HG02885 (cell line): ENCODE data around the gene BCAT1.

Source experiments
- ATAC-seq: cut with Tn5 transposase; IDR thresholded peaks from one replicate; pipeline ENCODE4 v1.9.1; 2021; ENCODE audit warnings: mild to moderate bottlenecking; ENCODE audit not compliant: unreplicated experiment, poor library complexity

BCAT1 gene, protein sequence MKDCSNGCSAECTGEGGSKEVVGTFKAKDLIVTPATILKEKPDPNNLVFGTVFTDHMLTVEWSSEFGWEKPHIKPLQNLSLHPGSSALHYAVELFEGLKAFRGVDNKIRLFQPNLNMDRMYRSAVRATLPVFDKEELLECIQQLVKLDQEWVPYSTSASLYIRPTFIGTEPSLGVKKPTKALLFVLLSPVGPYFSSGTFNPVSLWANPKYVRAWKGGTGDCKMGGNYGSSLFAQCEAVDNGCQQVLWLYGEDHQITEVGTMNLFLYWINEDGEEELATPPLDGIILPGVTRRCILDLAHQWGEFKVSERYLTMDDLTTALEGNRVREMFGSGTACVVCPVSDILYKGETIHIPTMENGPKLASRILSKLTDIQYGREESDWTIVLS

DNA sequence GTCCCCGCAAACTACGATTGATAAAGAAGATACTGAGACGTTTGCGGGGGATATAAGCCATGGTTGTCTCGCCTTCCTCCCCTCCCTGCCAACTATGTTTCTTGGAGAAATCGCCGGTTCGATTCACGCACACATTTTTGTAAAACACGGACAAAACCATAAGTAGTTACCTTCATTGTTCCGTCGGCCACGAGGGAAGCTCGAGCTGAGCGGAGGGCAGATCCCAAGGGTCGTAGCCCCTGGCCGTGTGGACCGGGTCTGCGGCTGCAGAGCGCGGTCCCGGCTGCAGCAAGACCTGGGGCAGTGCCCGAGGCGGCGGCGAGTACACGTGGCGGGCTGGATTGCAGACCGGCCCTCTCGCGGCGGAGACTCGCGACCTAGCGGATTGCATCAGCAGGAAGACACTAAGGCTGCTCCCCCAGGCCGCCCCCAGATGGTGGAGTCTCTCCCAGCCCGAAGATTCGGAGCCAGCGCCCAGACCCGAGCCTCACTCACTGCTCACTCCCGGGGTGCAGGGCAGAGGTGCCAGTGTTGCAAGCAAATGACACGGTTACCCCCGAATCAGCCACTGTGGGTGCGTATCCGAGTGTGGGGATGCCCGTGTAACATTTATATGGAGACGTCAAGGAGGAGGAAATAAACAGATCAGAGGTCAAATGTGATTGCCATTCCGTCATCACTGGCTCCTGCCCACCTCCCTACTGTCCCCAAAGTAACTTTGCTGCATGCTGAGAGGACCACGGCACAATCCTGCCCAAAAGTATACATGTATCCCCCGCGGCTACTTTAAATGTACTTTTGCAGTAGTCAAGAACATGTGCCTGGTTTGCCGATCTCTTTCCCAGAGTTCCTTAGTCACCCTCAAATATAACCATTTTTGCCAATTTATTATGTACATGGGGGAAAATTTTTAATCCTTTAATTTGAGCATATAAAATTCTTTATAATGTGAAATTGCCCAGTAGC is at the start of gene BCAT1:
Gene BCAT1 (minus strand): TSS at position 345 of the 966 bp plus-strand sequence. CDS start 169 bp downstream, at position 176.
- peak; percentile 50 for ATAC-seq

DNA sequence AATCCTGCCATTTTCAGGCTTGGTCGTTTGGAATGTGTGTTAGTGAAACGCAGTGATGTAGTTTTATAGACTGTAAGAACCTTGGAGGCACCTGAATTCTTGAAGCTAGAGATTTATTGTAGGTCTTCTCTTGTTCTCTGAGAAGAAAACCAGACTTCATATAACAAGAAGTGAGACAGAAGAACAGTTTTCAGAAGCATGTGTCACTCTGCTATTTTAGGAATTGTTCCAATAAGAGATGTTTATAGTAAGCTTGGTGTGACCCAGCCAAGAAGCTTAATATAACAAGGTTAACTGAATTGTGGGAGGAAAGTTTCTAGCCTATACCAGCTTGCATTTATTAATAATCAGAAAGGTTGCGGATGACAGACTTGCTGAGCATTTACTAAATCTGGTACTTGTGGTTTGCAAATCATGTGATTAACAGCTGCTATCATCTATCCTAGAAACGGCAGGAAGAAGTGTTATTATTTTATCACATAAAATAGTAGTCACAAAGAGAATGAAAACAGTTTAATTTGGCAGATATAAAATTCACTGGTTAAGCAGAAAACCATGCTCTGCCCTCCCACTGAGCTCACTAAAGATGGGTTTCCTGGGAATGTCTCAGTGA is 49.2 kb upstream of the BCAT1 start:
- ATAC-seq, result peak; percentile 88

DNA sequence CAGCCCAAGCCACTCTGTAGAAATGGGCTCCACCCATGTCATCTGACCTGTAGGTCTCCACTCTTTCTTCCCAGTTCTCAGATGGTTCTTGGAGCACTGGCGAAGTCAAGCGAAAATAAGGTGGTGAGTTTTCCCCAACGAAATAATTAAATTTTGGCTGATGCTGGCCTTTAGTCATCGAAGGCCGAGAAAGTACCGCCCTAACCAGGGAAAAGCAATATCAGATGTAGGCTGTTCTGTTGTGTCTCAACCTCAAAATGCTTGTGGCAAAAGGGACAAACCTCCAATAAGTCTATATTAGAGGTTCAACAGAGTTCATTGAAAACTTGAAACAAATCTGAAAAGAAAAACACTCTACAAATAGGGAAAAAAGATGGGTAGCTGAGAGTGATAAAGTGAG is 48.6 kb upstream of the BCAT1 start:
- peak; percentile 21 for ATAC-seq

DNA sequence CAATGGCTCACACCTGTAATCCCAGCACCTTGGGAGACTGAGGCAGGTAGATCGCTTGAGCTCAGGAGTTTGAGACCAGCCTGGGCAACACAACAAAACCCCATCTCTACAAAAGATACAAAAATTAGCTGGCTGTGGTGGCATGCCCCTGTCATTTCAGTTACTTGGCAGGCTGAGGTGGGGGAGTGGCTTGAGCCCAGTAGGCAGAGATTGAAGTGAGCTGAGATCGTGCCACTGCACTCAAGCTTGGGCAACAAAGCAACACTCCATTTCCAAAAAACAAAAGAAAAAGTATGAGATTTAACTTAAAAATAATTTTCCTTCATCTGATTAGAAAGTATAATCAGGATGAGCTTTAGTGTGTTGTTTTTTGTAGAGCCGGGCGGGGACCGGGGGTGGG is 47.9 kb upstream of the BCAT1 start:
- no peak for ATAC-seq

DNA sequence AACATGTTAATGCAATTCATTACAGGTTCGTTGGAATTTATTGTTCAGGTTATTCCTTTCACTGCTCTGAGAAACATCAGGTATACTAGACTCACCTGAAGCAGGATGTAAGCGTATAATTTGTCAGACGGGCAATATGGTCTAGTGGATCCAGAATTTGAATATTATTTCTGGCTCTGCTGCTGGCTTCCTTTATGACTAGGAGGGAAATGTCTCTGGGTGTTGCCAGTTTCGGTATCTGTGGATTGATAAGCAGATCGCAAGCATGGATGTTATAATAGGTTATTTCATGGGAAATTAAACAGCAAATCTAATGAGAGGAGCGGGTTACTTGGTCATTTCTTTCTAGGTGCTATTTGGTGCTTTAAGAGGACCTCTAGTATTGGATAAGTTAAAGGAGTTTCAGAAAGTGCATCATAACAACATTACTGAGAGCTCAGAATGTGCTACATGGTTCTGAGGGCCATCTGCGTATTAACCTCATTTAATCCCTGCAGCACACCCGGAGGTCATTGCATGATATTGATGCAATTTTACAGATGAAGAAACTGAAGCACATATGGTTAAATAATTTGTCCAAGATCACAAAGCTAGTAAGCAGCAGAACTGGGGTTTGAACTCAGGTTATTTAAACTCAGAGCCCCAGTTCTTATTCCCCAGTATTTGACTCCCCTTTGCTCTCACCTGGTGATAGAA is 47.3 kb upstream of the BCAT1 start:
- peak; percentile 24 for ATAC-seq

DNA sequence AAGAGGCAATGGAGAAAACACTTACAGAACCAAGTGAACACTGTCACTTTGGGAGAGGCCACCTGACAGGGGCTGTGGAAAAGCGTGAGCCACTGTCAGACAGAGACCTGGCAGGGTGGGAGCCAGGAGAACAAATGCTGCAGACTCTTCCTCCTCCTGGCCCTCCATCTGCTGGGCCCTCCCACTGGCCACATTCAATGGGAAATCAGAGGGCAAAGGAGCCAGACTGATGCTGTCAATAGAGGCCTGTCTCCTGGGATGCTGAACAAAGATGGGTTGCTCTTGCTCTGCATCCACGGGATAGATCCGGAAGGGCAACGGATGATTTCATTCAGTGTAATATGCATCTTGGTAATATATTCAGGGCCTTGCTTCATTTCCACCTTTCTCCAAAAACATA is 44.9 kb upstream of the BCAT1 start:
- ATAC-seq, result no peak

DNA sequence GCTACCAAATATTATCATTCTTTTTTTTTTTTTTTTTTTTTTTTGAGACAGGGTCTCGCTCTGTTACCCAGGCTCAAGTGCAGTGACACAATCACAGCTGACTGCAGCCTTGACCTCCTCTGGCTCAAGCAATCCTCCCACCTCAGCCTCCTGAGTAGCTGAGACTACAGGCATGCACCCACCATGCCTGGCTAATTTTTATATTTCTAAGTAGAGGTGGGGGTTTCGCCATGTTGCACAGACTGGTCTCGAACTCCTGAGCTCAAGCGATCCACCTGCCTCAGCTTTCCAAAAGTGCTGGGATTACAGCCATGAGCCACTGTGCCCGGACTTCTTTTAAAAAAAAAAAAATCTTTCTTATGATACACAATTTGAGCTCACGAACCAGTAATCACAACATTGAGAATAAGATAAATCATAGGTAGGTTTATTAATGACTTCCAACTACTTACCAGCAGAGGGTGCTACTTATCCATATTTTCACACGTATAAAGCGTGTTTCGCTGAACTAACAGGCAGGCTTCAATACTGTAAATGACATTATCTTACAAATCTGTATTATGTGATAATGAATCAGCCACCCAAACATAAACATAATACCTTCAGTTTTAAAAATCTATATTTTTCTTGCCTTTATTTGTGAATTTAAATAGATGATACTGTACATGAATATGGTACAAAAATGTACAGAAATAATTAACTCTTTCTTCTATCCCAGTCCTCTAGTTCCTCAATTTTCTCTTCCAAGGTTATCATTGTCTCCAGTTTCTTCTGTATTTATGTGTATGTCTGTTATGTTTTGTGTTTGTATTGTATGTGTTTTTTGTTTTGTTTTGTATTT is 42.5 kb upstream of the BCAT1 start:
- ATAC-seq, result peak; percentile 62

DNA sequence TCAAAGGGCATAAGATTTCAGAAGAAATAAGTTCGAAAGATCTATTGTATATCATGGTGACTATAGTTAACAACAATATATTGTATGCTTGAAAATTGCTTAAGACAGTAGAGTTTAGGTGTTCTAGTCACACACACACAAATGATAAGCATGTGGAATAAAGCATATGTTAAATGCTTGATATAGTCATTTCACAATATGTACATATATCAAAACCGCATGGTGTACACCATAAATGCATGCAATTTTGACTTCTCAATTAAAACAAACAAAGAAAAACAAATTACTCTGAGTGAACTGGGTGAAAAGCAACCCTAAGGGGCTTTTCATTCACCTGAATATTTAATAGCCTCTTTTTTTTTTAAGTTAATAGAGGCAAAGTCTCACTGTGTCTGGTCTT is 40.3 kb upstream of the BCAT1 start:
- ATAC-seq, result no peak

DNA sequence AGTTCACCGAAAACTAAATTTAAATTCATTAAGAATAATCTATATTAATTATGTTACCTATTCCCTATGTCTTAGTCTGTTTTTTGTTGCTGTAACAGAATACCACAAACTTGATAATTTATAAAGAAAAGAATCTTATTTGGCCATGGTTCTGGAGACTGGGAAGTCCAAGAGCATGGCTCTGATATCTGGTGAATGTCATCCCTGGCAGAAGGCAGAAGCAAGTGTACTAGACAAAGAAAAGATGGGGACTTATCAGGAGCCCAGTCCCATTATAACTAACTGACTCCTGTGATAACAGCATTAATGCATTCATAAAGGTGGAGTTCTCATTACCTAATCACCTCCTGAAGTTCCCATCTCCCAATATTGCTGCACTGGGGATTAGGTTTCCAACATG is 33.3 kb upstream of the BCAT1 start:
- no peak for ATAC-seq

DNA sequence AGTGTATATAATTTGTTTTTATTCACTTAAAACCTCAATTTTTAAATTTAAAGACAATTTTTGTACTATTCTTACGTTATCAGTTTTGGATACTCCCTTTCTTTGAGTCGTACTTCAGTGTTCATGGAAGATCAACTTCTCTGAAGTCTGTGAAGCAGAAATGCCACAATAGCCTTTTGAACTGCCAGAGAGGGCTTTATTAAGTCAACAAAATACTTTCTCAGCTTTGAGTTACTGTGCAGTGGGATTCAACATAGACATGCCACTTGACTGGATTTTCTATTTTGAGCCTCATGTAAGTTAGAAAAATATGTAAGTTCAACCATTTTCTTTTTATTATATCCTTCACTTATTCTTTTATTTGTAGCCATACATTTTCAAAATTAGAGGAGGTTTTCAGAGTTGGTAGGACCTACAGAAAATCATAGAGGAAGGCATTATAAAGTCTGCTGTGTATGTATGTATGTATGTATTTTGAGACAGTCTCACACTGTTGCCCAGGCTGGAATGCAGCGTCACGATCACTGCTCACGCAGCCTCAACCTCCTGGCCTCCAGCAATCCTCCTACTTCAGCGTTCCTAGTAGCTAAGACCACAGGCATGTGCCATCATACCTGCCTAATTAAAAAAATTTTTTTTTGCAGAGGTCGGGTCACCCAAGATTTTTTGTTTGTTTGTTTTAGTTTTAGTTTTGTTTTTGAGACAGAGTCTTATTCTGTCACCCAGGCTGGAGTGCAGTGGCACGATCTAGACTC is 31.3 kb upstream of the BCAT1 start:
- no peak for ATAC-seq

DNA sequence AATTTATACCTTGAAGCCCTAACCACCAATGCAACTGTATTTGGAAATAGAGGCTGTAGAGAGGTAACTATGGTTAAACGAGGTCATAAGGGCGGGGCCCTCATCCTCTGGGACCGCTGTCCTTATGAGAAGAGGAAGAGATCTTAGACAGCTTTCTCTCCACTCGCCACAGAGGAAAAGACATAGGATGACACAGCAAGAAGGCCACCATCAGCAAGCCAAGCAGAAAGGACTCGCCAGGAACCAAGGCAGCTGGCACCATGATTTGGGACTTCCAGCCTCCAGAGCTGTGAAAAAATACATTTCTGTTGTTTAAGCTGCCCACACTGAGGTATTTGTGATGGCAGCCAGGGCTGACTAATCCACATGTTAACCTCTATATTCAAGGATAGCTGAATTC is 30.4 kb upstream of the BCAT1 start:
- ATAC-seq, result no peak

DNA sequence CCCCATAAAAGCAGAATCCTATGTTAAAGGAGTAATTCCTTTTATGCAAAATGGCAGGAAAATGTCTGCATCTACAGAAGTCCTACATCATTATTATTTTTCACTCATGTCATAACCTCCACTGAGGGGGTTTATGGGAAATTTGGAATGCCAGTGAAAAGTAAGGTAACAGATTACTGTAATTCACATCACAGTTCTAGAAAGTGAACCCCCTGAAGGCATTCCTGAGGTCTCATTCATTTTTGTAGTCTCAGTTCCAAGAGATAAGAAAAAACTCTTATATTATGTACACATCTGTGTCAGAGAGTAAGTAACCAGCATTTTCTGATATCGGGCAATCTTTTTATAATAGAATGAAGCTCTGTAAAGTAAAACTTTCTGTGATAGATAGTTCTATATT is 28.8 kb upstream of the BCAT1 start:
- no peak for ATAC-seq

DNA sequence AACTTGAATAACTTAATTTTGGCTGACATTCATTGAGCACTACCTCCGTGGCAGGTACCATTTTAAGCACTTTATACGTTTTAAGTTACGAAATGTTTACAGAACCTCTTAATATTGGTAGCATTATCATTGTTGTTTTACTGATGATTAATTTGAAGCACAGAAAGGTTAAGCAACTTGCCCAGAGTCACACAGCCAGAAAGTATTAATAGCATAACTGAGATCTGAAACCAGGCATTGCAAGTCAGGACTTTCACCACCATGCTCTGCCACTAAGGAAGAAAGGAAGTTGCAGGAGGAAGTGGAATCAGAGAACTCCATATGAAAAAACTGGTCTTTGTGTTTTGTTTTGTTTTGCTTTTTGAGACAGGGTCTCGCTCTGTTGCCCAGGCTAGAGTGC is 28.2 kb upstream of the BCAT1 start:
- ATAC-seq, result no peak

DNA sequence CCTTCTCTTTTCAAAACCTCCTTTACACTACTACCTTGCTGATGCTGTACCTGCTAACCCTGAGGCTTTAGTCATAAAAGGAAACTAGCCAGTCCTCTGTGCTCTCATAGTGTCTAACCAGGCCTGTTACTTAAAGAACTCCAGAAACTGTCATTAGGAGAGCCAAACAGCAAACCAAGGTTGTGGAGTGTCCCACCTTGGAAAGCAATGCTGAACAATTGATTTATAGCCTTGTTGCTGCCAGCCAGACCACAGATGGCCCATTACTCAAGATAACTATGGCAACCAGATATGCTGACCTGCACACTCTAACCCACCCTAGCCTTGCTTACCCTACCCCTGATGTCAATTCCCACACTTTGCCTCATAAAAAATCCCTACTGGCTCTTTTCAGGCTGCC is 26.5 kb upstream of the BCAT1 start:
- no peak for ATAC-seq

DNA sequence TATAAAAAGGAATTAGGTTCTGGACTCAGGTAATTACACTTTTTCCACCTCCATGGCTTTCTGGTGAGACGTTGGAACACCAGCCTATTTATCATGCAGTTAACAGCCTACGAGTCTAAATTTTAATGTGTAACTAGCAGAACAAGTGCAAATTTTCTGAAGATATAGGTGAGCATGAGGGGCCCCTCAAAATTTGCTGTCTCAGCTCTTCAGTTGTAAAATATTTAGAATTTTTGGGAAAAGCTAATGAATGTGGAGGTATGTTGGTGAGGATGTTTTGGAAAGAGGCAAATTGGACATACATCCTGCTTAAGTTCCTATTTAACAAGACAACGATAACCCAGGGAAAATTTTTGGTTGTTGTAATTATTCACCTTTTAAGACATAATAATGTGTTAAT is 25.3 kb upstream of the BCAT1 start:
- no peak for ATAC-seq

DNA sequence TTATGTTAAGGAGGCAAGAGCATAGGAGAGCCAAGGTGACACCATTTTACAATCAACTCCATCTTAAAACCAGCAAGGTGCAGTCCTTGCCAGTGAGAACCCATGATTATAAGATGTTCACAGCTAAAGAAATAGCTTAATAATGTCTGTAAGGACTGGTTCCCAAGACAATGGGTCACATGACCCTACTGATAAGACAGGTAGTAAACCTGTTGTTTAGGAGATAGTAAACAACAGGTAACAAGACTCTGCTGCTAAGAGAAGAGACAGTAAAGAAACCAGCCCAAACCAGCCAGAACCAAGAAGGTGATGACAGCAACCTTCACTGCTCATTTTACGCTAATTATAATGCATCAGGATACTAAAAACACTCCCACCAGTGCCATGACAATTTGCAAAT is 23.2 kb upstream of the BCAT1 start:
- ATAC-seq, result no peak

DNA sequence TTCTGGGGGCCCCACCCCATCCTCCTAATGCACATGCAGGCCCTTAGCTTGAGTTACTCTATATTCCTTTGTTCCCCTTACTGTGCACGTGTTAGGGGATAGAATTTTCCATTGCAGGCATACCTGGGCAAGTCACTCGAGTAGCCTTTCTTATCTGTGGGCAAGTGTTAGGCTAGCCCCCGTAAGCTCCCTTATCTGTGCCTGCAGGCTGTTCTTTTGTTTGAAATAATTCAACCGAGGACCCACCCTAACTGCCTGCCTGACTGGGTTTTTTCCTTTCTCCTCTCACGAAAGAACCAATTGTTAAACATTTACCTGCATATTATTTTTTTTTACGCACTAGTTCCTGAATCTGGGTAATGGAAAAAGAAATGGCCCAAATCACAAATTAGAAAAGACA is 21.3 kb upstream of the BCAT1 start:
- ATAC-seq, result no peak

DNA sequence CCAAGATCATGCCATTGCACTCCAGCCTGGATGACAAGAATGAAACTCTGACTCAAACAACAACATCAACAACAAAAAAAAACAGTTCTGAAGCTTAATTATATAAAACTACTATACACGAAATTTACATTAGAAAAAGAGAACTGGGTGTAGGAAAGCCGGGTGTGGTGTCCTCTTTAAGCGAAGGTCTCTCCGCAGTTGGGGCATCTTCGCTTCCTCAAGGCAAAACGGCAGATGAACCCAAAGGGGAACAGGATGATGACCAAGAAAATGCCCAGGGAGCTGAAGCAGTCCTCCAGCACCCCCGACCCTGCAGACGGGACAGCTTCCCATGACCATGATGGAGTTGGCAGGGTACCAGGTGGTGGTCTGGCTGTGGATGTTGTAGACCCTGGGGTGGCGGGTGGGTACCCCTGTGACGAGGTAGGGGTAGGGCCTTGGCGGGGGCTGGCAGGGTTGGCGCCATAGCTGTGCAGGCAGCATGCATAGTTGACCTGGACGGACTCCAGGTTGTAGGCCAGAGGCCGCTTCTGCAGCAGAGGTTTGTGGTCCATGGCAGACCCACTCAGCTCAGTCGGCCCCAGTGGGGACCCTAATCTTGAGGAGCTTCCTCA is 18.2 kb upstream of the BCAT1 start:
- ATAC-seq, result no peak
